H1 (cell line): Measurements from ENCODE around the gene ADPRHL1. TPM values are rescaled to one million over a fixed set of nuclear protein-coding genes. Genes with fewer than 3 reads are reported as not detected.
A peak's percentile ranks its signal among the peaks of the same experiment; 100 is the strongest.

Source experiments
- CTCF ChIA-PET: fragments of 300-600 bp; sonication (Branson Sonifier 250); formaldehyde crosslinking; loops from one replicate; lab custom pipeline; 2021; ENCODE audit not compliant: partially characterized antibody; lab: Charles Lee
- POLR2A ChIA-PET: fragments of 300-600 bp; sonication (Branson Sonifier 250); formaldehyde crosslinking; loops from one replicate; lab custom pipeline; 2021; ENCODE audit warnings: inconsistent platforms; ENCODE audit not compliant: partially characterized antibody; lab: Charles Lee
- DNase-seq, 2 experiments: peaks; one replicate each; pipeline versions ENCODE4 v3.0.0 to v3.0.0-alpha.2; 2010 to 2022; ENCODE audit warnings: low spot score in 2 of 2, low read depth in 1 of 2, mixed read lengths in 1 of 2
- FAIRE-seq: peaks from 2 replicates; lab custom pipeline; 2011; peaks lifted over from hg19 to GRCh38; lab: Jason Lieb, UNC
- H2AFZ ChIP-seq: 2 replicates; pipeline ENCODE4 v1.8.1; 2012; ENCODE audit warnings: low read length, inconsistent platforms
- H2AK5ac ChIP-seq: 2 replicates; pipeline ENCODE4 v1.6.1; 2013; ENCODE audit warnings: low read depth, low read length
- H2BK120ac ChIP-seq: replicated peaks from 2 replicates; pipeline ENCODE3; 2013; ENCODE audit warnings: low read depth, low read length, inconsistent platforms
- H2BK12ac ChIP-seq: 2 replicates; pipeline ENCODE4 v1.6.1; 2013; ENCODE audit warnings: low read depth, low read length
- H2BK15ac ChIP-seq: 2 replicates; pipeline ENCODE4 v1.6.1; 2013; ENCODE audit warnings: low read length
- H2BK20ac ChIP-seq: 2 replicates; pipeline ENCODE4 v1.6.1; 2013; ENCODE audit warnings: low read length
- H2BK5ac ChIP-seq: 2 replicates; pipeline ENCODE4 v1.6.1; 2013; ENCODE audit warnings: low read depth, low read length
- H3K14ac ChIP-seq: 2 replicates; pipeline ENCODE4 v1.6.1; 2013; ENCODE audit warnings: inconsistent platforms; ENCODE audit not compliant: insufficient read length
- H3K18ac ChIP-seq: 2 replicates; pipeline ENCODE4 v1.6.1; 2013; ENCODE audit warnings: low read length; ENCODE audit errors: extremely low read depth
- H3K23ac ChIP-seq: 2 replicates; pipeline ENCODE4 v1.6.1; 2013; ENCODE audit warnings: inconsistent platforms; ENCODE audit not compliant: insufficient read length
- H3K23me2 ChIP-seq: 2 replicates; pipeline ENCODE4 v1.6.1; 2013; ENCODE audit warnings: low read depth, low read length
- H3K27ac ChIP-seq: 2 replicates; pipeline ENCODE4 v1.6.1; 2011; ENCODE audit warnings: low read depth, low read length, inconsistent platforms
- H3K27me3 ChIP-seq, 4 experiments: replicated peaks in 1 of 4; 1 replicate in 1 of 4; 2 replicates in 3 of 4; pipeline versions ENCODE4 v1.6.1 to v1.8.1; 2011 to 2013; ENCODE audit warnings: low read length in 3 of 4, mild to moderate bottlenecking in 3 of 4, inconsistent platforms in 2 of 4, mixed read lengths in 2 of 4, moderate library complexity in 1 of 4; ENCODE audit not compliant: control insufficient read depth in 3 of 4, insufficient read depth in 3 of 4; ENCODE audit errors: extremely low read depth in 1 of 4
- H3K36me3 ChIP-seq, 4 experiments: 2 replicates each; pipeline versions ENCODE4 v1.6.1 to v1.8.1; 2011 to 2013; ENCODE audit warnings: mild to moderate bottlenecking in 4 of 4, low read length in 3 of 4, moderate library complexity in 2 of 4, control low read depth in 1 of 4, inconsistent platforms in 1 of 4; ENCODE audit not compliant: insufficient read depth in 4 of 4, control insufficient read depth in 2 of 4
- H3K4ac ChIP-seq: replicated peaks from 2 replicates; pipeline ENCODE3; 2013; ENCODE audit warnings: low read length, low read depth, mixed read lengths, inconsistent platforms; ENCODE audit not compliant: insufficient read length
- H3K4me1 ChIP-seq, 4 experiments: replicated peaks in 1 of 4; 1 replicate in 1 of 4; 2 replicates in 3 of 4; pipeline versions ENCODE4 v1.6.1 to v1.8.1; 2011 to 2013; ENCODE audit warnings: low read length in 3 of 4, inconsistent platforms in 2 of 4, mixed read lengths in 1 of 4; ENCODE audit not compliant: insufficient read depth in 4 of 4, control insufficient read depth in 3 of 4
- H3K4me2 ChIP-seq, 2 experiments: 2 replicates each; pipeline versions ENCODE4 v1.6.1 to v1.8.1; 2011 to 2013; ENCODE audit warnings: low read depth in 2 of 2, low read length in 2 of 2, control low read depth in 1 of 2, inconsistent platforms in 1 of 2, mild to moderate bottlenecking in 1 of 2; ENCODE audit not compliant: insufficient read depth in 1 of 2
- H3K4me3 ChIP-seq, 4 experiments: fragments of 200-600, 300-600 bp in 1 of 4; sonication (generic), shearing (Covaris generic), sonication (Bioruptor Twin) in 1 of 4; 2 replicates each; pipeline versions ENCODE4 v1.5.1 to v1.8.1; 2011 to 2016; ENCODE audit warnings: low read length in 4 of 4, low read depth in 3 of 4, control low read depth in 2 of 4, inconsistent platforms in 2 of 4, mild to moderate bottlenecking in 2 of 4, mixed read lengths in 1 of 4, moderate library complexity in 1 of 4; ENCODE audit not compliant: insufficient read depth in 2 of 4; ENCODE audit errors: extremely low read depth in 1 of 4
- H3K56ac ChIP-seq: replicated peaks from 2 replicates; pipeline ENCODE3; 2013; ENCODE audit warnings: low read depth, mild to moderate bottlenecking, mixed read lengths, low read length, inconsistent platforms; ENCODE audit not compliant: insufficient read length
- H3K79me1 ChIP-seq: 2 replicates; pipeline ENCODE4 v1.6.1; 2013; ENCODE audit warnings: low read depth, low read length, control low read depth
- H3K79me2 ChIP-seq, 2 experiments: 2 replicates each; pipeline versions ENCODE4 v1.6.1 to v1.8.1; 2012 to 2013; ENCODE audit warnings: low read length in 2 of 2, mild to moderate bottlenecking in 2 of 2, inconsistent platforms in 1 of 2; ENCODE audit not compliant: insufficient read depth in 2 of 2, control insufficient read depth in 1 of 2
- H3K9ac ChIP-seq, 4 experiments: replicated peaks in 1 of 4; 1 replicate in 1 of 4; 2 replicates in 3 of 4; pipeline versions ENCODE4 v1.6.1 to v1.8.1; 2011 to 2013; ENCODE audit warnings: low read depth in 3 of 4, low read length in 3 of 4, control low read depth in 2 of 4, mild to moderate bottlenecking in 2 of 4, moderate library complexity in 2 of 4, inconsistent platforms in 1 of 4; ENCODE audit errors: extremely low read depth in 1 of 4
- H3K9me3 ChIP-seq, 2 experiments: 2 replicates each; pipeline versions ENCODE4 v1.6.1 to v1.8.1; 2012 to 2013; ENCODE audit warnings: mild to moderate bottlenecking in 2 of 2, moderate library complexity in 2 of 2, control low read depth in 1 of 2, inconsistent platforms in 1 of 2, low read depth in 1 of 2, low read length in 1 of 2, mixed read lengths in 1 of 2; ENCODE audit not compliant: insufficient read depth in 2 of 2
- H4K20me1 ChIP-seq, 2 experiments: replicated peaks in 1 of 2; 2 replicates each; pipeline versions ENCODE3 to v1.8.1; 2011 to 2013; ENCODE audit warnings: inconsistent platforms in 2 of 2, low read length in 2 of 2, mild to moderate bottlenecking in 1 of 2; ENCODE audit not compliant: insufficient read depth in 2 of 2, control insufficient read depth in 1 of 2
- H4K5ac ChIP-seq: 2 replicates; pipeline ENCODE4 v1.6.1; 2013; ENCODE audit warnings: low read length, low read depth, mixed read lengths, inconsistent platforms; ENCODE audit not compliant: insufficient read length
- H4K8ac ChIP-seq: 2 replicates; pipeline ENCODE4 v1.8.0; 2013; ENCODE audit warnings: mild to moderate bottlenecking, moderate library complexity, low read length, inconsistent platforms; ENCODE audit not compliant: insufficient read depth; ENCODE audit errors: extremely low read depth
- H4K91ac ChIP-seq: replicated peaks from 2 replicates; pipeline ENCODE3; 2013; ENCODE audit warnings: low read length, mixed read lengths, inconsistent platforms; ENCODE audit not compliant: insufficient read length
- HDAC2 ChIP-seq, 2 experiments: fragments of 300-600 bp in 1 of 2; sonication (generic) in 1 of 2; IDR thresholded peaks; 2 replicates each; pipeline ENCODE4 v1.6.1; 2011 to 2012; ENCODE audit warnings: low read depth in 2 of 2, low read length in 2 of 2, mild to moderate bottlenecking in 2 of 2, moderate library complexity in 2 of 2, borderline replicate concordance in 1 of 2, inconsistent platforms in 1 of 2
- NRF1 ChIP-seq: IDR thresholded peaks from 2 replicates; pipeline ENCODE4 v1.6.1; 2011; ENCODE audit warnings: mild to moderate bottlenecking, low read depth, low read length, improper control_type of control experiment
- WGBS, 2 experiments: shearing (Covaris generic) in 1 of 2; methylation state at CpG; one replicate each; pipeline versions ENCODE4 v1.1.6 to v1.1.7; 2013 to 2015; ENCODE audit warnings: low lambda C conversion rate in 2 of 2, mixed read lengths in 2 of 2, inconsistent platforms in 1 of 2, low coverage in 1 of 2, missing lambda C conversion rate in 1 of 2; ENCODE audit not compliant: insufficient replicate concordance in 2 of 2, insufficient coverage in 1 of 2, insufficient read length in 1 of 2; ENCODE audit errors: extremely low coverage in 1 of 2, missing lambda C conversion rate in 1 of 2; 5-methylcytosine and 5-hydroxymethylcytosine counted together
- polyA plus RNA-seq, 7 experiments: library from polyadenylated mRNA; depleted of rRNA in 3 of 7; stranded (reverse) in 5 of 7; unstranded in 2 of 7; fragments of >200 nt in 5 of 7; fragments of 200-250 nt in 2 of 7; gene quantifications; 1 replicate in 5 of 7; 2 replicates in 1 of 7; 4 replicates in 1 of 7; pipeline versions ENCODE4 v1.2.1 to v1.2.3, GENCODE V29; 2011 to 2013; ENCODE audit warnings: missing spikeins in 2 of 7, mixed read lengths in 2 of 7
- total RNA-seq: library from RNA; stranded (reverse); fragmentation: NEBNext Ultra II Directional; extraction: Animal tissue kit (Norgen Biotek cat#: 25700); gene quantifications from 2 replicates; pipeline ENCODE4 v1.2.1, GENCODE V29; 2021

The ADPRHL1 gene
- total and polyA plus RNA-seq, 2 of the 8 experiments (the other 6 are each of a cell fraction or from before 2014, with no cell fraction given) = 0.74 to 1.7 TPM

GRCh38 chr13:113430378-113431110, 22.7 kb downstream of the ADPRHL1 start:
- no peak for TF ChIP-seq HDAC2 (IDR thresholded peaks at IDR 0.05; ENCODE audit: borderline replicate concordance in 1 of 2, low read depth in 2 of 2, low read length in 2 of 2)
- no peak for TF ChIP-seq NRF1
- TF ChIP-seq, all 59 proteins: peak for 0
- Histone ChIP-seq H3K79me1 (no peaks in the 10 kb centered on the region), H3K9me3 (no peaks in the 10 kb centered on the region), H3K79me2 (no peaks in the 10 kb centered on the region), H4K5ac (no peak overlapping the region), H3K4me1 (no peaks in the 10 kb centered on the region), H4K20me1 (no peaks in the 10 kb centered on the region), H2AFZ (no peak overlapping the region), H3K18ac (no peak overlapping the region), H4K91ac (no peak overlapping the region), H3K14ac (no peak overlapping the region), H2BK5ac (no peak overlapping the region), H2AK5ac (no peak overlapping the region), H3K4me2 (no peak overlapping the region), H3K23me2 (no peaks in the 10 kb centered on the region), H2BK15ac (0 out of 2 replicates have a peak overlapping the region, but pooled peaks have one; percentile 19), H2BK20ac (no peak overlapping the region), H3K27me3 (no peaks in the 10 kb centered on the region), H3K4me3 (no peak overlapping the region), H3K9ac (no peak overlapping the region), H3K56ac (no peak overlapping the region), H3K27ac (no peak overlapping the region), H3K36me3 (no peaks in the 10 kb centered on the region), H2BK12ac (no peak overlapping the region), H4K8ac (no peak overlapping the region), H2BK120ac (no peak overlapping the region), H3K4ac (no peak overlapping the region), H3K23ac (no peak overlapping the region)
- FAIRE-seq (no peak), DNase-seq (no peak)
- ChIA-PET POLR2A (no interaction called here), CTCF (interaction anchor here (0.5 to 1.8 kb wide), 6 partner anchors 9 to 82 kb away, joined by 3 to 6 read pairs (median 4); no protein-coding TSS in a partner anchor)
- 96% methylated on average over 22 of the region's 23 CpGs; no CpG with 5 or more reads in 1 of the 2 experiments for WGBS, 2 experiments
